Measurements from ENCODE around the gene FBXW7. TPM values are rescaled to one million over a fixed set of nuclear protein-coding genes. Genes with fewer than 3 reads are reported as not detected.

The FBXW7 gene
- total and polyA plus RNA-seq, 2 of the 8 experiments (the other 6 are each of a cell fraction or from before 2014, with no cell fraction given) = 6.0 to 26.7 TPM

GRCh38 chr4:152508818-152509217 is 27.1 kb downstream of the FBXW7 start:
- Histone ChIP-seq H3K9me3 (ENCODE audit: insufficient read depth in 2 of 2, low read depth in 1 of 2, low read length in 1 of 2) (no peaks in the 10 kb centered on the region), H3K4ac (replicated peaks; ENCODE audit: insufficient read length, low read depth, low read length) (no peak overlapping the region), H3K27me3 (replicated peaks in 1 of 4; ENCODE audit: control insufficient read depth in 3 of 4, extremely low read depth in 1 of 4, insufficient read depth in 3 of 4, low read length in 3 of 4) (no peaks in the 10 kb centered on the region), H3K79me1 (ENCODE audit: low read depth, low read length) (no peaks in the 10 kb centered on the region; the same call in 1 of the 2 replicates), H4K8ac (ENCODE audit: extremely low read depth, insufficient read depth, low read length) (no peak overlapping the region), H3K27ac (ENCODE audit: low read depth, low read length) (no peak overlapping the region), H4K20me1 (replicated peaks in 1 of 2; ENCODE audit: control insufficient read depth in 1 of 2, insufficient read depth in 2 of 2, low read length in 2 of 2) (peaks cover 0 to 1% of the 10 kb centered on the region in 2 experiments), H3K36me3 (ENCODE audit: control insufficient read depth in 2 of 4, insufficient read depth in 4 of 4, low read length in 3 of 4) (no peaks in the 10 kb centered on the region), H3K9ac (replicated peaks in 1 of 4; ENCODE audit: extremely low read depth in 1 of 4, low read depth in 3 of 4, low read length in 3 of 4) (no peak overlapping the region), H4K91ac (replicated peaks; ENCODE audit: insufficient read length, low read length) (no peak overlapping the region), H3K18ac (ENCODE audit: extremely low read depth, low read length) (no peak overlapping the region), H2BK20ac (ENCODE audit: low read length) (no peak overlapping the region), H3K4me3 (ENCODE audit: extremely low read depth in 1 of 4, insufficient read depth in 2 of 4, low read depth in 3 of 4, low read length in 4 of 4) (no peak overlapping the region), H2AK5ac (ENCODE audit: low read depth, low read length) (no peak overlapping the region), H2BK15ac (ENCODE audit: low read length) (no peak overlapping the region), H3K56ac (replicated peaks; ENCODE audit: insufficient read length, low read depth, low read length) (no peak overlapping the region), H3K79me2 (ENCODE audit: control insufficient read depth in 1 of 2, insufficient read depth in 2 of 2, low read length in 2 of 2) (peaks cover 0 to 74% of the 10 kb centered on the region in 2 experiments; a peak in 2 of 4 replicates), H4K5ac (ENCODE audit: insufficient read length, low read depth, low read length) (no peak overlapping the region), H3K4me1 (replicated peaks in 1 of 4; ENCODE audit: control insufficient read depth in 3 of 4, insufficient read depth in 4 of 4, low read length in 3 of 4) (peaks cover 0 to 5% (median 0%) of the 10 kb centered on the region in 4 experiments; a peak in 1 of 7 replicates), H3K14ac (ENCODE audit: insufficient read length) (no peak overlapping the region), H2BK120ac (replicated peaks; ENCODE audit: low read depth, low read length) (no peak overlapping the region), H3K4me2 (ENCODE audit: insufficient read depth in 1 of 2, low read depth in 2 of 2, low read length in 2 of 2) (no peak overlapping the region), H3K23me2 (ENCODE audit: low read depth, low read length) (no peaks in the 10 kb centered on the region), H3K23ac (ENCODE audit: insufficient read length) (no peak overlapping the region), H2BK12ac (ENCODE audit: low read depth, low read length) (no peak overlapping the region), H2AFZ (ENCODE audit: low read length) (no peak overlapping the region), H2BK5ac (ENCODE audit: low read depth, low read length) (no peak overlapping the region)
- CTCF ChIA-PET (ENCODE audit: partially characterized antibody) = no interaction called here
- DNase-seq (ENCODE audit: low read depth in 1 of 2, low spot score in 2 of 2) (no peak), FAIRE-seq (no peak)
- 84% methylated on average over 2 of the region's 2 CpGs; no CpG with 5 or more reads in 1 of the 2 experiments for WGBS, 2 experiments (ENCODE audit: extremely low coverage in 1 of 2, insufficient coverage in 1 of 2, insufficient read length in 1 of 2, insufficient replicate concordance in 2 of 2, low coverage in 1 of 2, low lambda C conversion rate in 2 of 2, missing lambda C conversion rate in 1 of 2)
- POLR2A ChIA-PET (ENCODE audit: partially characterized antibody) = no interaction called here
- TF ChIP-seq E2F6 (IDR thresholded peaks at IDR 0.05) (no peak), SP1 (IDR thresholded peaks at IDR 0.05; ENCODE audit: low read depth, low read length) (no peak), CTCF (IDR thresholded peaks at IDR 0.05; ENCODE audit: control extremely low read depth in 1 of 3, insufficient read depth in 1 of 3, low read depth in 1 of 3, low read length in 3 of 3) (no peak), PHF8 (conservative IDR thresholded peaks at IDR 0.05; ENCODE audit: low read depth, low read length) (no peak), ZNF274 (IDR thresholded peaks at IDR 0.05; ENCODE audit: borderline replicate concordance, extremely low read depth, low read length) (no peak), SP2 (IDR thresholded peaks at IDR 0.05; ENCODE audit: low read length) (no peak), SIRT6 (IDR thresholded peaks at IDR 0.05; ENCODE audit: low read length) (no peak), SP4 (IDR thresholded peaks at IDR 0.05; ENCODE audit: low read length) (no peak), JUN (IDR thresholded peaks at IDR 0.05; ENCODE audit: low read depth, low read length) (no peak), YY1 (IDR thresholded peaks at IDR 0.05; ENCODE audit: low read depth, low read length) (no peak)
